Trophoblast cell (in vitro differentiated cells and primary cell): ENCODE results near the gene DOK4.

ENCODE experiments used
- DNase-seq, 2 donors: peaks; one replicate each; pipeline ENCODE4 v3.0.0-alpha.2; 2016
- H2AFZ ChIP-seq: 2 replicates; pipeline ENCODE4 v1.6.1; 2013; ENCODE audit warnings: low read length, moderate library complexity, mild to moderate bottlenecking; ENCODE audit not compliant: insufficient read depth, poor library complexity
- H2AK5ac ChIP-seq: 2 replicates; pipeline ENCODE4 v1.6.1; 2013; ENCODE audit warnings: mild to moderate bottlenecking, low read length
- H2BK120ac ChIP-seq: 2 replicates; pipeline ENCODE4 v1.6.1; 2013; ENCODE audit warnings: low read length, mild to moderate bottlenecking, moderate library complexity; ENCODE audit not compliant: insufficient read depth, poor library complexity
- H2BK12ac ChIP-seq: 2 replicates; pipeline ENCODE4 v1.6.1; 2013; ENCODE audit warnings: mild to moderate bottlenecking, low read length, moderate library complexity
- H2BK5ac ChIP-seq: 2 replicates; pipeline ENCODE4 v1.6.1; 2013; ENCODE audit warnings: low read length, low read depth, moderate library complexity, mild to moderate bottlenecking; ENCODE audit not compliant: poor library complexity
- H3K14ac ChIP-seq: 2 replicates; pipeline ENCODE4 v1.6.1; 2013; ENCODE audit warnings: mild to moderate bottlenecking, low read length
- H3K18ac ChIP-seq: 2 replicates; pipeline ENCODE4 v1.6.1; 2013; ENCODE audit warnings: mild to moderate bottlenecking, low read length
- H3K23ac ChIP-seq: 2 replicates; pipeline ENCODE4 v1.6.1; 2013; ENCODE audit warnings: low read length
- H3K27ac ChIP-seq: 2 replicates; pipeline ENCODE4 v1.5.1; 2013; ENCODE audit warnings: low read depth, mild to moderate bottlenecking, inconsistent platforms, low read length, moderate library complexity
- H3K27me3 ChIP-seq: 2 replicates; pipeline ENCODE4 v1.6.1; 2013; ENCODE audit warnings: inconsistent platforms, mild to moderate bottlenecking, low read length, moderate library complexity; ENCODE audit not compliant: insufficient read depth
- H3K36me3 ChIP-seq, 2 experiments: 1 replicate in 1 of 2; 2 replicates in 1 of 2; pipeline ENCODE4 v1.6.1; 2013; ENCODE audit warnings: low read length in 2 of 2, mild to moderate bottlenecking in 2 of 2, moderate library complexity in 1 of 2; ENCODE audit not compliant: insufficient read depth in 2 of 2, control insufficient read depth in 1 of 2
- H3K4ac ChIP-seq: 2 replicates; pipeline ENCODE4 v1.6.1; 2013; ENCODE audit warnings: low read depth, mild to moderate bottlenecking, low read length, moderate library complexity
- H3K4me1 ChIP-seq, 2 experiments: 1 replicate in 1 of 2; 2 replicates in 1 of 2; pipeline ENCODE4 v1.6.1; 2013; ENCODE audit warnings: low read length in 2 of 2, mild to moderate bottlenecking in 2 of 2, moderate library complexity in 1 of 2; ENCODE audit not compliant: insufficient read depth in 2 of 2, control insufficient read depth in 1 of 2
- H3K4me2 ChIP-seq: 2 replicates; pipeline ENCODE4 v1.6.1; 2013; ENCODE audit warnings: inconsistent platforms, mild to moderate bottlenecking, low read length, moderate library complexity
- H3K4me3 ChIP-seq: 2 replicates; pipeline ENCODE4 v1.5.1; 2013; ENCODE audit warnings: mild to moderate bottlenecking, low read depth, low read length, inconsistent platforms
- H3K79me1 ChIP-seq: one replicate; pipeline ENCODE4 v1.6.1; 2013; ENCODE audit warnings: low read length
- H3K79me2 ChIP-seq: 2 replicates; pipeline ENCODE4 v1.6.1; 2013; ENCODE audit warnings: low read length, mild to moderate bottlenecking; ENCODE audit not compliant: control insufficient read depth, insufficient read depth, poor library complexity
- H3K9ac ChIP-seq: 2 replicates; pipeline ENCODE4 v1.6.1; 2013; ENCODE audit warnings: mild to moderate bottlenecking, low read length
- H3K9me3 ChIP-seq: 2 replicates; pipeline ENCODE4 v1.6.1; 2013; ENCODE audit warnings: low read depth, mild to moderate bottlenecking, control low read depth, inconsistent platforms, low read length; ENCODE audit not compliant: insufficient read depth
- H4K12ac ChIP-seq: 2 replicates; pipeline ENCODE4 v1.6.1; 2013; ENCODE audit warnings: low read depth, mild to moderate bottlenecking, low read length, moderate library complexity
- H4K8ac ChIP-seq: 2 replicates; pipeline ENCODE4 v1.6.1; 2013; ENCODE audit warnings: low read depth, mild to moderate bottlenecking, low read length, moderate library complexity
- H4K91ac ChIP-seq: one replicate; pipeline ENCODE4 v1.6.1; 2013; ENCODE audit warnings: low read depth, mild to moderate bottlenecking, low read length, moderate library complexity
- WGBS: extraction: QIAGEN DNeasy Blood & Tissue Kit; methylation state at CpG from one replicate; pipeline ENCODE4 v1.1.7; 2013; ENCODE audit warnings: missing lambda C conversion rate; ENCODE audit not compliant: insufficient read length, insufficient coverage; ENCODE audit errors: extremely low coverage; 5-methylcytosine and 5-hydroxymethylcytosine counted together

Gene DOK4

DNA sequence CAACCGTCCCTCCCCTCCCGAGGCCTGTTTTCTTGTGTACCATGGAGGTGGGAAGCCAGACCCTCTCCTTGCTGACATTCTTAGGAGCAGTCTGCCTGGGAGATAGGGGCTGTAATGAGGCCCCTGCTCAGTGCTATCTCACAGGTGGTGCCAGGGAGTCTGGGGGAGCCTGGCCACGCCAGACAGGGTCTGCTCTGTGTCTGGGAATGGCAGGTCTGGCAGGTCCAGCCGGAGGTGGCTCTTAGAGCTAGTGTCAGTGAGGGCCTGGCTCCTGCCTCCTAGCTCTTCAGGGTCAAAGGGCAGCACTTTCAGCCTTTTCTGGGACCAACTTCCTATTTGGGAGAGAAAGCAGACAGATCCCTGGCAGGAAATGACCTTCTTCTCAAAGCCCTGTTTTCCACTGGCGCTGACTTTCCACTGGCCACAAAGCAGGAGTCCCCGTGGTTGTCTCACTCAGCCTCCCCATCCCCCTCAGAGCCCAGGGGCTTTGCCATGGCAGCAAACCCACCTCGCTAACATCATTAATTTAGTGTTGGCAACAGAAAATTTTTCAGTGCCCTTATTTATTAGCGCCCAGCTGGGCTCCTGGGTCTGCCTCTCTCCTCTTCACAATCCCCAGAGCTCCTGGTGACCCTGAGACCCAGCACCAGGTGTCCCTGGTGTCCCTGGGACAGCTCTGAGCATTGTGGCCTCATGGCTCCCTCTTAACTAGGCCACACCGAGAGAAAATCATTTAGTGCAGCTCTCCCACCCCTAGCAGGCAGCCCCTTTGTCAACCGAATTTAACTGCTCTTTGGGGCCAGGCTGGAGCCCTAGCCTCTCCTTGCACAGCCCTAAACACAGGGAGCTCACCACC is 24.0 kb upstream of the DOK4 start:
- H4K12ac ChIP-seq: peak overlapping the region; percentile 9
- no CpG with 5 or more reads among the region's 10 CpGs for WGBS
- no peaks in the 10 kb centered on the region for H3K9me3 ChIP-seq
- peaks cover 59 to 61% of the 10 kb centered on the region in 2 experiments for H3K4me1 ChIP-seq
- H3K4ac ChIP-seq: peak overlapping the region; percentile 60
- peak overlapping the region; percentile 100 for H3K27ac ChIP-seq
- peak overlapping the region; percentile 97 for H3K14ac ChIP-seq
- H3K27me3 ChIP-seq: no peaks in the 10 kb centered on the region
- H3K9ac ChIP-seq: peak overlapping the region; percentile 53
- H2BK5ac ChIP-seq: peak overlapping the region; percentile 100
- H3K79me1 ChIP-seq: peaks cover 79% of the 10 kb centered on the region
- H3K4me3 ChIP-seq: no peak overlapping the region
- no peak for DNase-seq
- H3K18ac ChIP-seq: peak overlapping the region; percentile 69
- H4K91ac ChIP-seq: peak overlapping the region; percentile 98
- peak overlapping the region; percentile 28 for H2AFZ ChIP-seq
- peaks cover 0 to 3% of the 10 kb centered on the region in 2 experiments for H3K36me3 ChIP-seq
- H2BK120ac ChIP-seq: peak overlapping the region; percentile 100
- H3K4me2 ChIP-seq: no peak overlapping the region
- peaks cover 33% of the 10 kb centered on the region for H3K79me2 ChIP-seq
- no peak overlapping the region for H3K23ac ChIP-seq
- peak overlapping the region; percentile 97 for H2AK5ac ChIP-seq
- H4K8ac ChIP-seq: peak overlapping the region; percentile 89
- H2BK12ac ChIP-seq: peak overlapping the region; percentile 72

DNA sequence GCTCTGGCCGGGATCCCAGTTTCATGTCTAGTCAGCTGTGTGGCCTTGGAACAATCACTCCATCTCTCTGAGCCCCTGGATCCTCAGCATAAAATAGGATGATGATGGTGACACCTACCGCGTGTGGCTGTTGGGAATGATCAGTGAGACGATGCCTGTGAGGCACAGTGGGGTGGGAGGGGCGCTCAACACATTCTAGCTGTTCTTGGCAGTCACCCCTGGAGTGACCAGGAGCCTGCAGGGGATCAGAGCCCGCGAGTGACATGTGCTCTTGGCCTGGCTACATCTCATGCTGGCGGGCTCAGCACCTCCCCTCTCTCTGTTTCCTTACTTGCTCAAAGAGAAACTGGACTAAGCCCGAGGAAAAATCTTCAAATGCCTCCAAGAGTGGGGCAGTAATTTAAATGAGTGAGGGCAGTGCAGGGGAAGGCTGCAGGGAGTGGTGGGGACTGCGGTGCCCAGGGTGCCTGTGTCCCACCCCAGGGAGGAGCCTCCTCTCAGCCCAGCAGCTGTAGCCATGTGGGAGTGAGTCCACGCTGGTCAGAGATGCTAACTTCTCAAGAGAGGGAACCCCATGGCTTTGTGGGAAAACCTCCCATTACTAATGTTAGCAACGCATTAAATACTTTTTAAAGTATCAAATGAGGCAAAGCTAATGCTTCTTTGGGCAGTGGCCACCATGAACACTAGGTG is 23.1 kb upstream of the DOK4 start:
- H2AFZ ChIP-seq: peak overlapping the region; percentile 12
- H3K23ac ChIP-seq: no peak overlapping the region
- WGBS: no CpG with 5 or more reads among the region's 12 CpGs
- H3K27ac ChIP-seq: peak overlapping the region; percentile 100
- peak overlapping the region; percentile 82 for H2BK12ac ChIP-seq
- peak overlapping the region; percentile 98 for H2BK5ac ChIP-seq
- peaks cover 32% of the 10 kb centered on the region for H3K79me2 ChIP-seq
- peak overlapping the region; percentile 96 for H3K14ac ChIP-seq
- H3K4ac ChIP-seq: peak overlapping the region; percentile 94
- peak overlapping the region; percentile 89 for H3K18ac ChIP-seq
- peaks cover 54 to 57% of the 10 kb centered on the region in 2 experiments for H3K4me1 ChIP-seq
- H3K9ac ChIP-seq: no peak overlapping the region
- H3K36me3 ChIP-seq: peaks cover 0 to 3% of the 10 kb centered on the region in 2 experiments
- H3K79me1 ChIP-seq: peaks cover 79% of the 10 kb centered on the region
- no peak for DNase-seq
- H4K8ac ChIP-seq: peak overlapping the region; percentile 64
- no peaks in the 10 kb centered on the region for H3K9me3 ChIP-seq
- H3K4me2 ChIP-seq: no peak overlapping the region
- H3K27me3 ChIP-seq: no peaks in the 10 kb centered on the region
- H2BK120ac ChIP-seq: peak overlapping the region; percentile 99
- H4K91ac ChIP-seq: peak overlapping the region; percentile 99
- H2AK5ac ChIP-seq: peak overlapping the region; percentile 92
- no peak overlapping the region for H3K4me3 ChIP-seq
- H4K12ac ChIP-seq: peak overlapping the region; percentile 28

DNA sequence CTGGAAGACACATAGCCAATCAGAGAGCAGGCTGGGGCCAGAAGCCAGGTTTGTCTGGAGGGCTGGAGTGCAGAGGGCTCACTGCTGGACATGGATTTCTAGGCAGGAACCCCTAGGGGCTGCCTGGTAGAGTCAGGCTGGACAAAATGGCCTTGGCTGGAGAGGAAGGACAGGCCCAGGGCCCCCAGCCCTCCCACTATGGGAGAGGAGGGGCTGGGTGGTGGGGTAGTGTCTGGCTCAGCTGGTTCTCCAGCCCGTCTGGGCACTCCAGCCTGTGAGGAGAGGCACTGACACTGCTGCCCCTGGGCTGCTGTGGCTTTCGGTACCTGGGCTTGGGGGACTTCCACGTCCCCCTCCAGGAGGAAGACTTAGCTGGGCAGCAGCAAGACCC is 21.7 kb upstream of the DOK4 start:
- H4K12ac ChIP-seq: peak overlapping the region; percentile 5

DNA sequence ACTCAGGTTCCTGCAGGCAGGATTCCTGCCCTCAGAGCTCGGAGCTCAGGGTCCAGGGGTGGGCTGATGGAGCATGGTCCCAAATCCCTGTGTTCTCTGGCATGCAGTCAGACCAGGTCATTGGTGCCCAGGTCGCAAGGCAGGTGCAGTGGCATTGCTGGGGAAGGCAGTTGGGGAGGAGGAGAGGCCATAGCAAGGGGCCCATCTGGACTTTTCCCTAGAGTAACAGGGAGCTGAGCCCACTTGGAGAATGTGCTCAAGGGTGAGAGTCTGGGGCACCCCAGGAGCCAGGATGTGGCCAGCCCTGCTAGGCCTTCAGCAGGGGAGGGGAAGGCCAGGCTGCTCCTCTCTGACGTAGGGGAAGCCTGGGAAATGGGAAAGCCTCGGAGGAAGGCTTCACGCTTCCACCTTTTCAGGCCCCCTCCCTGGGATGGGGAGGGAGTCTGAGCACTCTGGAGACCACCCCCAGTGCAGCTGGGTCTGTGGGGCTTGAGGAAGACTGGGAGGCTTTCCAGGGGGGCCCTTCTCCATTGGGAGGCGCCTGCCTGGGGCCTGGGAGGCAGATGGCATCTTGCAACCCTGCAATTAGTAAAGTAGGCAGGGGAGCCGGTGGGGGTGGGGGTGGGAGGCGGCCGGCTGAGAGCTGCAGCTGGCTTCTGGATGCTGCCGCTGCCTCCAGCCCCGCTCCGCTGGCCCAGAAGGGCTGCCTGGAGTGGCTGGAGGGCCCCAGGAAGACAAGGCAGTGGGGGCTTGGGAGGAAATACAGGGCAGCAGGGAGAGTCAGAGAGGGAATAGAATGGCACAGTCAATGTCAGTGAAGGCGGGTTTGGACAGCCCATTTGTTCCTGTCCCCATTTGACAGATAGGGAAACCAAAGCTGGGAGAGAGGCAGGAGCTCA is 21.1 kb upstream of the DOK4 start:
- DNase-seq: no peak
- H3K27ac ChIP-seq: peak overlapping the region; percentile 100
- peaks cover 75% of the 10 kb centered on the region for H3K79me1 ChIP-seq
- H3K23ac ChIP-seq: no peak overlapping the region
- H3K4me2 ChIP-seq: no peak overlapping the region
- no peaks in the 10 kb centered on the region for H3K9me3 ChIP-seq
- no peak overlapping the region for H3K4me3 ChIP-seq
- H4K91ac ChIP-seq: peak overlapping the region; percentile 99
- peaks cover 22% of the 10 kb centered on the region for H3K79me2 ChIP-seq
- H2BK5ac ChIP-seq: peak overlapping the region; percentile 98
- H2AK5ac ChIP-seq: peak overlapping the region; percentile 95
- H2AFZ ChIP-seq: peak overlapping the region; percentile 10
- H3K27me3 ChIP-seq: no peaks in the 10 kb centered on the region
- H3K14ac ChIP-seq: peak overlapping the region; percentile 95
- peak overlapping the region; percentile 99 for H2BK120ac ChIP-seq
- peaks cover 0 to 3% of the 10 kb centered on the region in 2 experiments for H3K36me3 ChIP-seq
- H4K8ac ChIP-seq: peak overlapping the region; percentile 82
- H3K4me1 ChIP-seq: peaks cover 42 to 48% of the 10 kb centered on the region in 2 experiments
- H4K12ac ChIP-seq: no peak overlapping the region
- H3K4ac ChIP-seq: peak overlapping the region; percentile 91
- no CpG with 5 or more reads among the region's 13 CpGs for WGBS
- peak overlapping the region; percentile 62 for H3K18ac ChIP-seq
- peak overlapping the region; percentile 8 for H3K9ac ChIP-seq
- peak overlapping the region; percentile 93 for H2BK12ac ChIP-seq

More for the DNA sequence above, 21.7 kb upstream of the DOK4 start:
- DNase-seq: no peak
- Histone ChIP-seq H3K18ac (peak overlapping the region; percentile 36), H2AK5ac (peak overlapping the region; percentile 95), H3K4me3 (no peak overlapping the region), H4K8ac (peak overlapping the region; percentile 82), H3K79me1 (peaks cover 80% of the 10 kb centered on the region), H3K4me2 (no peak overlapping the region), H3K9me3 (no peaks in the 10 kb centered on the region), H3K9ac (no peak overlapping the region), H4K91ac (peak overlapping the region; percentile 99), H2AFZ (no peak overlapping the region), H3K4ac (peak overlapping the region; percentile 91), H3K36me3 (peaks cover 0 to 3% of the 10 kb centered on the region in 2 experiments), H2BK12ac (peak overlapping the region; percentile 61), H3K79me2 (peaks cover 25% of the 10 kb centered on the region), H2BK120ac (peak overlapping the region; percentile 99), H2BK5ac (peak overlapping the region; percentile 98), H3K23ac (no peak overlapping the region), H3K4me1 (peaks cover 48 to 50% of the 10 kb centered on the region in 2 experiments), H3K27me3 (no peaks in the 10 kb centered on the region), H3K27ac (peak overlapping the region; percentile 100), H3K14ac (peak overlapping the region; percentile 95)
- WGBS: no CpG with 5 or more reads among the region's 3 CpGs
